Fibroblast of the aortic adventitia (primary cell): Measurements from ENCODE around the gene SLC37A1. TPM values are rescaled to one million over a fixed set of nuclear protein-coding genes. Genes with fewer than 3 reads are reported as not detected.

ENCODE experiments used
- DNase-seq: peaks from one replicate; pipeline ENCODE4 v3.0.0-alpha.2; 2010; ENCODE audit warnings: low read depth
- H3K4me3 ChIP-seq: 2 replicates; pipeline ENCODE4 v1.5.1; 2011; ENCODE audit warnings: low read depth, mild to moderate bottlenecking, control low read depth, low read length, moderate library complexity
- total RNA-seq: library from RNA; depleted of rRNA; stranded (reverse); fragments of >200 nt; gene quantifications from 2 replicates; pipeline ENCODE4 v1.2.3, GENCODE V29; 2012; ENCODE audit warnings: low replicate concordance
- TF ChIP-seq, protein P1 (sequence below): IDR thresholded peaks from 2 replicates; pipeline ENCODE4 v1.5.1; 2011; ENCODE audit warnings: mild to moderate bottlenecking, low read length, control low read depth, inconsistent platforms; ENCODE audit not compliant: insufficient read depth

SLC37A1 gene
- total RNA-seq, 1 donor: 0.27 TPM

DNA sequence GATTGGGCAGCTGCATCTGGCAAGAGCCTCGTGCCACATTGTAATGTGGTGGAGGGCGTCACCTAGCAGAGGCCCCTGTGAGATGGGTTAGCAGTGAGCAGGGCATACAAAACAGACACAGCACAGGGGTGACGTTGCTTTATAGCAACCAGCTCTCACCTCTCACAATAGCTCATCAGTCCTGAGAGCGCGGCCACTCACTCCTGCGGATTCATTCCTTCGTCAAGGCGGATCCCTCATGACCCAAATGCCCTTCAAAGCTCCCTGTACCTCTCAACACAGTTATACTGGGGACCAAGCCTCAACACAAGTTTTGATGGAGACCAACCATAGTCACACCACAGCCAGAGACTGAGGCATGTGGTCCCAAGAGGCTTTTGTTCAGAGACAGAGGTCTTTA, 22.9 kb downstream of the SLC37A1 start:
- H3K4me3 ChIP-seq: no peak overlapping the region
- TF ChIP-seq, protein P1, sequence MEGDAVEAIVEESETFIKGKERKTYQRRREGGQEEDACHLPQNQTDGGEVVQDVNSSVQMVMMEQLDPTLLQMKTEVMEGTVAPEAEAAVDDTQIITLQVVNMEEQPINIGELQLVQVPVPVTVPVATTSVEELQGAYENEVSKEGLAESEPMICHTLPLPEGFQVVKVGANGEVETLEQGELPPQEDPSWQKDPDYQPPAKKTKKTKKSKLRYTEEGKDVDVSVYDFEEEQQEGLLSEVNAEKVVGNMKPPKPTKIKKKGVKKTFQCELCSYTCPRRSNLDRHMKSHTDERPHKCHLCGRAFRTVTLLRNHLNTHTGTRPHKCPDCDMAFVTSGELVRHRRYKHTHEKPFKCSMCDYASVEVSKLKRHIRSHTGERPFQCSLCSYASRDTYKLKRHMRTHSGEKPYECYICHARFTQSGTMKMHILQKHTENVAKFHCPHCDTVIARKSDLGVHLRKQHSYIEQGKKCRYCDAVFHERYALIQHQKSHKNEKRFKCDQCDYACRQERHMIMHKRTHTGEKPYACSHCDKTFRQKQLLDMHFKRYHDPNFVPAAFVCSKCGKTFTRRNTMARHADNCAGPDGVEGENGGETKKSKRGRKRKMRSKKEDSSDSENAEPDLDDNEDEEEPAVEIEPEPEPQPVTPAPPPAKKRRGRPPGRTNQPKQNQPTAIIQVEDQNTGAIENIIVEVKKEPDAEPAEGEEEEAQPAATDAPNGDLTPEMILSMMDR: no peak
- no peak for DNase-seq

DNA sequence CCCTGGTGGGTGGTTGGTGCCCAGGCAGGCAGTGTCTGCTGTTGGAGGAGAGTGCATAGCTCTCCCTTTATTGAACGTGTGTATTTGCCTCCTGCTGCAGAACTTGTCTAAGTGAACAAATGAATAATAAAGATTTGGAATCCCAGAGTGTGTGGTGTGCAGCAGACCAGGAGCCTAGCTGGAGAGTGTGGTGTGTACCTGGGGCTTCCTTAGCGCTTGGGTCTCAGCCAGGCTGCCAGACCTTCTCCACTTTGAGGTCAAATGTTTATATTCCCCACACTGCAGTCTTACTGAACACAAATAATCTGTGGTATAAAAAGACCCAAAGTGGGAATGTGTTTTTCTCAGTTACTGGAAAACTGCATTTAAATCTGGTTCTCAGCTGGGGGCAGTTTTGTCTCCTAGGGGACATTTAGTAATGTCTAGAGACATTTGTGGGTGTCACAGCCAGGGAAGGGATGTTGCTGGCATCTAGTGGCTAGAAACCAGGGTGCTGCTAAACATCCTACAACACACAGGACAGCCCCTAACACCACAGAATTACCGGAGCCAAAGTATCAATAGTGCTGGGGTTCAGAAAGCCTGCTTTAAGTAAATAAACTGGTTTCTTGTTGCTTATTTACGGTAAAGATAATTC, 23.6 kb downstream of the SLC37A1 start:
- DNase-seq: no peak
- TF ChIP-seq, protein P1: peak; percentile 21
- H3K4me3 ChIP-seq: no peak overlapping the region

DNA sequence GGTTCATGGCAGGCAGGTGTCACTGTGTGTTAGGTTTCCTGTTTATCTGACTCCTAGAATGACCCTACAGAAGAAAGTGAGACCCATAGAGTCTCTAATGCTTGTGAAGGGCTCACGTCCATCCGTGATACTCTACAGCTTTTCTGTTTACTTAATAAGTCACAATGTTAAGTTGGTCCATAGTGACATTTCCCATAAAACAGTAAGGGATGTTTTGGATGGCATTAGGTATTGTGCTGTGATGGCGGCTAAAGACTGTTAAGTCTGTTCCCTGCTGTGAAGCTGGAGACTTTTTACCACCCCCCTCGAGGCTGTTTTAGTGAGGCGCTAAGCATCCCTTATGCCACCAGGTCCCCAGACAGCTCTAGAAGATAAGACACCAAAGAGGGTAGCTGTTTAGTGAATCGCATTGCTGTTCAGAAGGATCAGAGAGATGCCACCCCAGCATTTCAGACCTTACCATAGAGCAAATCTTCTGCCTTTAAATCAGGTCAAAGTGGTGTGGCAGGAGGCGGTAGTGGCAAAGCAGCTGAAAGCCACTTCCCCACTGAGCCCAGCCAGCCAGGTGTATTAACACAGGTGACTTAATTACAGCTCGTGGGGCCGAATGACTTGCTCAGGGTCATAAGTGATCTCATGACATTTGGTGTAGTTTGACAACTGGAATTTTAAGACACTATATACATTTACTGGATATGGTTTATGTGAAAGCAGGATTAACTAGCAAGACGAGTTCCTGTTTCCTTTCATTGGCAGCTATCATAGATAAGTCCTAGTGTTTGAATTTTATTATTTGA, 25.0 kb downstream of the SLC37A1 start:
- H3K4me3 ChIP-seq: no peak overlapping the region
- DNase-seq: no peak
- TF ChIP-seq, protein P1: no peak

DNA sequence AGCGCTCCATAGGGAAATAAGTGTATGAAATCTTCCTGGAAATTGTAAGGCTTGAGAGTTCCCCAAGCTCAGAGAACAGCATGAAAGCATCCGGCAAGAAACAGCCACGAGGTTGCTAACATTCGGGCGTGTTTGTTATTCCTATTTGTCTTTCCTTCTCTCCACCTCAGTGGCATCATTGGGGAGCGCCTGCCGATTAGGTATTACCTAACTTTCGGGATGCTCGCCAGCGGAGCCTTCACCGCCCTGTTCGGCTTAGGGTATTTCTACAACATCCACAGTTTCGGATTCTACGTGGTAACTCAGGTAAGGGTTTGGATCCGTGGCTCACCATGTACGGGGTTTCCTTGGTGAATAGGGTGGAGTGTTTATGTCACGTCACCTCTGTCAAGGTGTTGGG, 25.7 kb downstream of the SLC37A1 start:
- TF ChIP-seq, protein P1: no peak
- no peak overlapping the region for H3K4me3 ChIP-seq
- no peak for DNase-seq

DNA sequence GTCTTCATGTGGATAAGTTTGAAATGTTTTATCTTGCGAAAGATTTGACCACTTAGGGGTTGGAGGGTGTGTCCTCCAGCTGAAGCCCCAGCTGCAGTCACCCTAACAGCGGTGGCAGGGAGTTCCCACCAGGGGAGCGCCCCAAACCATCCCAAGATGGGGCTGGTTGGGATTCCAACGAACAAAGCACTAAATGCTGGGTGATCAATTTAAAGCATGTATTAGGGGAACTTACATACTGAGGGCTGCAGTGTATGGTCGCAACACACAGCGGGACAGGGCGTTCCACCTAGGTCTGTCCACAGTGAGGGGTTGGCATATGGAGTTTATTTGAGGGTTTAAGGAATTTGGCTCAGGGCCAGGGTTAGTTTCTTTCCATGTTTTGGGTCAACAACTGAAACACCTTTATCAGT, 26.3 kb downstream of the SLC37A1 start:
- no peak for DNase-seq
- TF ChIP-seq, protein P1: no peak
- no peak overlapping the region for H3K4me3 ChIP-seq

DNA sequence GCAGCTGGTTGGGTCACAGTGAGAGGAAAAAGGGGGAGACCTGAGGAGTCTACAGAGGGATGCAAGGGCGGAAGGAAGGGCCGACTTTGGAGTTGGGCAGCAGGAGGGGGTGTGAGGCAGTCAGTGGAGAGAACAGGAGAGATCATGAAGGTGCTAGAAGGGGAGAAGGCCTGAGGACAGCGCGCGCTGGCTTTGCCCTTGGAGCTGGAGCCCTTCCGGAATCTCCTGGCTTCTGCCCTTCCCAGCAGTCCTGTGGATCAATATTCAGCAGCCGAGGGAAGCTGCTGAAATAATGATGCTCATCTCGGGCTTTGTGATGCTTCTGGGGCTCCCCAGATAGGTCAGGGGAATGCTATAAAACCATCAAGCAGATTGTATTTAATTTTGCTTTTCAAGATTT, 26.7 kb downstream of the SLC37A1 start:
- no peak overlapping the region for H3K4me3 ChIP-seq
- no peak for DNase-seq
- TF ChIP-seq, protein P1: no peak
